CD14-positive monocyte (primary cell): ENCODE measurements around the gene ADAMTS3. TPM values are rescaled to one million over a fixed set of nuclear protein-coding genes. Genes with fewer than 3 reads are reported as not detected.

Experiments used
- DNase-seq, 3 donors: peaks; one replicate each; pipeline ENCODE4 v3.0.0-alpha.2; 2011 to 2022
- H2AFZ ChIP-seq: 2 replicates; pipeline ENCODE4 v1.6.0; 2012; ENCODE audit warnings: mild to moderate bottlenecking, low read depth, low read length, inconsistent platforms; ENCODE audit not compliant: insufficient read depth, poor library complexity, severe bottlenecking
- H3K27ac ChIP-seq, 2 donors: 1 replicate in 1 of 2; 2 replicates in 1 of 2; pipeline ENCODE4 v1.5.1; 2012 to 2013; ENCODE audit warnings: low read length in 2 of 2, control low read depth in 1 of 2, inconsistent platforms in 1 of 2, low read depth in 1 of 2, mild to moderate bottlenecking in 1 of 2
- H3K27me3 ChIP-seq, 2 donors: one replicate each; pipeline versions ENCODE4 v1.6.0 to v1.6.1; 2011 to 2013; ENCODE audit warnings: low read length in 2 of 2; ENCODE audit not compliant: control insufficient read depth in 2 of 2, insufficient read depth in 2 of 2
- H3K36me3 ChIP-seq, 2 donors: replicated peaks in 1 of 2; 1 replicate in 1 of 2; 2 replicates in 1 of 2; pipeline versions ENCODE4 v1.5.1 to v1.6.1; 2012 to 2013; ENCODE audit warnings: low read length in 2 of 2, control low read depth in 1 of 2, inconsistent platforms in 1 of 2, mild to moderate bottlenecking in 1 of 2; ENCODE audit not compliant: insufficient read depth in 2 of 2, control insufficient read depth in 1 of 2
- H3K4me1 ChIP-seq, 2 donors: 1 replicate in 1 of 2; 2 replicates in 1 of 2; pipeline versions ENCODE4 v1.5.1 to v1.6.1; 2012 to 2013; ENCODE audit warnings: low read length in 2 of 2, control low read depth in 1 of 2, inconsistent platforms in 1 of 2, mild to moderate bottlenecking in 1 of 2, moderate library complexity in 1 of 2; ENCODE audit not compliant: insufficient read depth in 2 of 2, control insufficient read depth in 1 of 2
- H3K4me2 ChIP-seq: replicated peaks from 2 replicates; pipeline ENCODE3; 2012; ENCODE audit warnings: low read length, moderate library complexity, mild to moderate bottlenecking; ENCODE audit not compliant: poor library complexity, severe bottlenecking; ENCODE audit errors: extremely low read depth
- H3K4me3 ChIP-seq, 3 experiments: fragments of 200-600 bp in 1 of 3; sonication (generic) in 1 of 3; replicated peaks in 1 of 3; 1 replicate in 2 of 3; 2 replicates in 1 of 3; pipeline ENCODE4 v1.5.1; 2011 to 2013; ENCODE audit warnings: low read length in 3 of 3, mild to moderate bottlenecking in 3 of 3, control low read depth in 2 of 3, low read depth in 2 of 3, inconsistent platforms in 1 of 3, moderate library complexity in 1 of 3
- H3K79me2 ChIP-seq: 2 replicates; pipeline ENCODE4 v1.6.0; 2012; ENCODE audit warnings: mild to moderate bottlenecking, control low read depth, inconsistent platforms, low read length, moderate library complexity; ENCODE audit not compliant: insufficient read depth
- H3K9ac ChIP-seq: 2 replicates; pipeline ENCODE4 v1.6.0; 2017; ENCODE audit warnings: low read length, mild to moderate bottlenecking; ENCODE audit not compliant: insufficient read depth, poor library complexity, severe bottlenecking
- H3K9me3 ChIP-seq, 2 donors: replicated peaks in 1 of 2; 1 replicate in 1 of 2; 2 replicates in 1 of 2; pipeline versions ENCODE4 v1.5.1 to v1.6.1; 2012 to 2013; ENCODE audit warnings: low read length in 2 of 2, control low read depth in 1 of 2; ENCODE audit not compliant: control insufficient read depth in 1 of 2, insufficient read depth in 1 of 2
- H4K20me1 ChIP-seq: 2 replicates; pipeline ENCODE4 v1.6.0; 2012; ENCODE audit warnings: mild to moderate bottlenecking, low read length, control low read depth, moderate library complexity; ENCODE audit not compliant: insufficient read depth
- H3K27ac Mint-ChIP-seq, 7 donors: one replicate each; pipeline ENCODE4 v1.8.0; 2020; ENCODE audit warnings: mild to moderate bottlenecking in 7 of 7, mixed read lengths in 7 of 7, moderate library complexity in 6 of 7, inconsistent platforms in 2 of 7
- H3K27me3 Mint-ChIP-seq, 3 donors: one replicate each; pipeline ENCODE4 v1.8.0; 2021 to 2022; ENCODE audit warnings: low read depth in 3 of 3, mild to moderate bottlenecking in 3 of 3, mixed read lengths in 3 of 3, moderate library complexity in 3 of 3, inconsistent platforms in 1 of 3
- H3K36me3 Mint-ChIP-seq, 2 donors: one replicate each; pipeline ENCODE4 v1.8.0; 2020; ENCODE audit warnings: mixed read lengths in 2 of 2, inconsistent platforms in 1 of 2, mild to moderate bottlenecking in 1 of 2
- H3K4me1 Mint-ChIP-seq: one replicate; pipeline ENCODE4 v1.8.0; 2020; ENCODE audit warnings: mild to moderate bottlenecking, mixed read lengths
- H3K4me3 Mint-ChIP-seq, 2 donors: one replicate each; pipeline ENCODE4 v1.8.0; 2020; ENCODE audit warnings: mild to moderate bottlenecking in 2 of 2, mixed read lengths in 2 of 2, moderate library complexity in 1 of 2
- H3K9me3 Mint-ChIP-seq, 7 donors: one replicate each; pipeline ENCODE4 v1.8.0; 2020 to 2022; ENCODE audit warnings: mixed read lengths in 7 of 7, mild to moderate bottlenecking in 6 of 7, moderate library complexity in 6 of 7, inconsistent platforms in 2 of 7
- WGBS: methylation state at CpG from one replicate; pipeline ENCODE4 v1.1.5; 2013; ENCODE audit warnings: missing lambda C conversion rate; ENCODE audit not compliant: insufficient coverage; 5-methylcytosine and 5-hydroxymethylcytosine counted together
- intact Hi-C, 2 donors: fragments of 100-400 bp; cut with micrococcal nuclease; formaldehyde crosslinking; loops; one replicate each; pipeline versions ENCODE4 v1.15.0 to v1.15.1; 2023
- polyA plus RNA-seq, 3 donors: library from polyadenylated mRNA; depleted of rRNA in 1 of 3; unstranded in 2 of 3; stranded (reverse) in 1 of 3; fragments of 300-500 nt in 2 of 3; fragments of >200 nt in 1 of 3; fragmentation: Illumina TruSeq in 2 of 3; gene quantifications; 1 replicate in 2 of 3; 2 replicates in 1 of 3; pipeline ENCODE4 v1.2.3, GENCODE V29; 2012 to 2021
- TF ChIP-seq, protein P1 (sequence below): fragments of 200-600 bp; IDR thresholded peaks from one replicate; pipeline ENCODE4 v1.8.0; 2022; ENCODE audit warnings: antibody characterized with exemption, mild to moderate bottlenecking

ADAMTS3 gene
- polyA plus RNA-seq, 3 donors: not detected

GRCh38 chr4:72323227-72323626 lies 245.8 kb downstream of the ADAMTS3 start:
- no peaks in the 10 kb centered on the region for H4K20me1 ChIP-seq
- TF ChIP-seq, protein P1, sequence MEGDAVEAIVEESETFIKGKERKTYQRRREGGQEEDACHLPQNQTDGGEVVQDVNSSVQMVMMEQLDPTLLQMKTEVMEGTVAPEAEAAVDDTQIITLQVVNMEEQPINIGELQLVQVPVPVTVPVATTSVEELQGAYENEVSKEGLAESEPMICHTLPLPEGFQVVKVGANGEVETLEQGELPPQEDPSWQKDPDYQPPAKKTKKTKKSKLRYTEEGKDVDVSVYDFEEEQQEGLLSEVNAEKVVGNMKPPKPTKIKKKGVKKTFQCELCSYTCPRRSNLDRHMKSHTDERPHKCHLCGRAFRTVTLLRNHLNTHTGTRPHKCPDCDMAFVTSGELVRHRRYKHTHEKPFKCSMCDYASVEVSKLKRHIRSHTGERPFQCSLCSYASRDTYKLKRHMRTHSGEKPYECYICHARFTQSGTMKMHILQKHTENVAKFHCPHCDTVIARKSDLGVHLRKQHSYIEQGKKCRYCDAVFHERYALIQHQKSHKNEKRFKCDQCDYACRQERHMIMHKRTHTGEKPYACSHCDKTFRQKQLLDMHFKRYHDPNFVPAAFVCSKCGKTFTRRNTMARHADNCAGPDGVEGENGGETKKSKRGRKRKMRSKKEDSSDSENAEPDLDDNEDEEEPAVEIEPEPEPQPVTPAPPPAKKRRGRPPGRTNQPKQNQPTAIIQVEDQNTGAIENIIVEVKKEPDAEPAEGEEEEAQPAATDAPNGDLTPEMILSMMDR: no peak
- peaks cover 0 to 7% (median 2%) of the 10 kb centered on the region in 3 donors for H3K27me3 Mint-ChIP-seq
- no peaks in the 10 kb centered on the region for H3K36me3 Mint-ChIP-seq
- H3K9me3 ChIP-seq: no peaks in the 10 kb centered on the region
- no peak overlapping the region for H3K4me3 ChIP-seq
- H3K4me2 ChIP-seq: no peak overlapping the region
- intact Hi-C loops: no loop called here
- no peaks in the 10 kb centered on the region for H3K36me3 ChIP-seq
- no peak overlapping the region for H3K27ac ChIP-seq
- H3K4me1 ChIP-seq: no peaks in the 10 kb centered on the region
- H3K27ac Mint-ChIP-seq: no peak overlapping the region
- peak overlapping the region in 1 of 2 donors; percentile 15 for H3K4me3 Mint-ChIP-seq
- DNase-seq: no peak
- H3K9me3 Mint-ChIP-seq: no peaks in the 10 kb centered on the region
- no peak overlapping the region for H2AFZ ChIP-seq
- H3K27me3 ChIP-seq: no peaks in the 10 kb centered on the region
- H3K79me2 ChIP-seq: no peaks in the 10 kb centered on the region
- H3K9ac ChIP-seq: no peak overlapping the region
- peaks cover 4% of the 10 kb centered on the region for H3K4me1 Mint-ChIP-seq
- WGBS: no CpG with 5 or more reads among the region's 2 CpGs

- Mint-ChIP-seq H3K4me3 (no peak overlapping the region), H3K27ac (no peak overlapping the region), H3K9me3 (peaks cover 0 to 2% (median 0%) of the 10 kb centered on the region in 7 donors), H3K27me3 (peaks cover 2 to 7% (median 7%) of the 10 kb centered on the region in 3 donors), H3K36me3 (no peaks in the 10 kb centered on the region), H3K4me1 (peaks cover 4% of the 10 kb centered on the region)
- H3K4me3 ChIP-seq: no peak overlapping the region
- intact Hi-C loops: no loop called here
- TF ChIP-seq, protein P1: no peak
- H3K9ac ChIP-seq: no peak overlapping the region
- DNase-seq: no peak
- H4K20me1 ChIP-seq: no peaks in the 10 kb centered on the region
- H3K36me3 ChIP-seq: no peaks in the 10 kb centered on the region
- no peaks in the 10 kb centered on the region for H3K27me3 ChIP-seq
- H3K4me1 ChIP-seq: no peaks in the 10 kb centered on the region
- H3K79me2 ChIP-seq: no peaks in the 10 kb centered on the region
- no peak overlapping the region for H2AFZ ChIP-seq
- no peak overlapping the region for H3K4me2 ChIP-seq
- no peaks in the 10 kb centered on the region for H3K9me3 ChIP-seq
- WGBS: no CpG with 5 or more reads among the region's 6 CpGs
- H3K27ac ChIP-seq: no peak overlapping the region
These were observed 248.6 kb downstream of the ADAMTS3 start for GRCh38 chr4:72320223-72320948.
